GM18507 (cell line): ENCODE results near the gene SLC25A31.

Experiments used
- DNase-seq: peaks from one replicate; pipeline ENCODE4 v3.0.0; 2011; ENCODE audit warnings: low read depth; ENCODE audit not compliant: insufficient read length; ENCODE audit errors: extremely low spot score
- FAIRE-seq: peaks from 2 replicates; lab custom pipeline; 2011; peaks lifted over from hg19 to GRCh38; lab: Jason Lieb, UNC

Gene SLC25A31

DNA sequence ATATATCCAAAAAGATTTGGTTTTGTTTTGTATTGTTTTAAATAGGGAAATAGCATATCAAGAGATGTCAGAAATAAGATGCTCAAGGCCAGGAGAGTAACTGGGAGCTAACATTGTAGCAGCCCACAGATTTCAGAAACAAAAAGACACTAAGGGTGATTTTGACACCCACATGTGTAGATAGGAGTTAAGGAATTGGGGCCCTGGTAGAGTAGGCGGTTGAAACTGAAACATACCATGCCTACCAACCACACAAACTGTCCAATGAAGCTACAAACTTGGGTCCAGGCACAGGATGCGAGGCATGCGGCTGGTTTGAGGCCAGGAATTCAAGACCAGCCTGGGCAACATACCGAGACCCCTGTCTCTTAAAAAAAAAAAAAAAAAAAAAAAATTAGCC lies 45.6 kb downstream of the SLC25A31 start:
- DNase-seq (no peak), FAIRE-seq (peak; percentile 15)

DNA sequence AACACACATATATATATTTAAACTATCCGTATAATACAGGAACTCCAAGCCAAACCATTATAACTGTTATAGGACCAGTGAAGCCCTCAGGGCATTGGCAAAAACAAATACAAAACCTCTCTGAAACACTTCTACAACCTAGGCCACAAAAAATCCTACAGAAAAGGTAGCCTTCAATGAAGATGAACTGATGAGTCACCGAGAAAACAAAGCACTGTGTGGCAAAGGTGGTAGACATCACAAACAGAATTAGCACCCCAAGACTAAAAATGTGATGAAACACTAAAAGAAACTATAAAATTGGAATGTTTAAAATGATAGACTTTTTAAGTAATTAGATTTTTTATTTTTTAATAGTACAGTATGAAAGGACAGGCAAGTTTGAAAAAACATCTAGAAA lies 46.4 kb downstream of the SLC25A31 start:
- DNase-seq (no peak), FAIRE-seq (peak; percentile 67)

DNA sequence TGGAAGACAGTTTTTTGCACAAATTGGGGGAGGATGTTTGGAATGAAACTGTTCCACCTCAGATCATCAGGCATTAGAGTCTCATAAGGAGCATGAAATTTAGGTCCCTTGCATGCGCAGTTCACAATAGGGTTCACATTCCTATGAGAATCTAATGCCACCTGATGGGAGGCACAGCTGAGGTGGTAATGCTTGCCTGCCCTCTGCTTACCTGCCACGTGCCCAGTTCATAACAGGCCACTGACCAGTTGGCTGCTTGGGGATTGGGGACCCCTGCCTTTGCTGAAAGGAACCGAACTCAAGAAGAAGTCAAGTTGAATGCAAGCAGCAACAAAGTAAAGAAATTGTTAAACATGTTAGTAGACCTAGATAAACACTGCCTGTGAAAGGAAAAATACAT lies 47.3 kb downstream of the SLC25A31 start:
- DNase-seq: no peak
- FAIRE-seq: no peak

DNA sequence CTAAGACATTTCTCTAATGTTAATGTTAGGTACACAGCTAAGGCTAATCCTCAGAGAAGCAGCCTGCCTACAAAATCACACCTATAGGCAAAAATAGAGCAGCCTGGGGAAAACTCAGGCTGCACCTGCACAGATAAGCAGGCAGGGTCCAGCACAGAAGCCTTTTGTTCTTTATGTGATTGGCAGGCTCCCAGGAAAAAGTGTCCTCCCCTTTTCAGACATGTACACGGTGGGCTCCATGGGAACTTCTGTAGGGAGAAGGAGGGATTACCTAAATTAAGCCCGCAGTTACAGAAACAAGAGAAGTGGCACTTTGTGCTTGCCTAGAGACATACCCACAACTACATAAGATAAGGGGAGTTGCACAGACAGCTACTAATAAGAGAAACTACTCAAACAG lies 47.9 kb downstream of the SLC25A31 start:
- FAIRE-seq: peak; percentile 44
- DNase-seq: no peak

DNA sequence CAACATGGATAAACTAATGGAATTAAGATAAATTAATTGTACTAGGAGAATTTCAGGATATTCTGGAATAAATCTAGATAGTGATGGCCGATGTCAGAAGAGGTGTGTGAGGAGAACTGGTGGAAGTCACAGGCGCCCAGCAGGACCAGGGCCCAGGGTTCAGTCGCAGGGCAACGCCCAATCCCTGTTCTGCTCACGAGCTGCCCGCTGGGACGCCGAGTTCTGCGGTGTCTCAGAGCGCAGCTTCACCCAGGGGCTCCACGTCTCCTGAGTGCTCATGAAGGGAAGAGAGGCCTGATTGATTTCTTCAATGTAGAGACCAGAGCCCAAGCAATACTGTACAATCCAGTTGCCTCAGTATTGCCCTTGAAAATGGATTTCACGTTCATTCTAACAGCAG lies 50.4 kb downstream of the SLC25A31 start:
- DNase-seq (no peak), FAIRE-seq (no peak)

DNA sequence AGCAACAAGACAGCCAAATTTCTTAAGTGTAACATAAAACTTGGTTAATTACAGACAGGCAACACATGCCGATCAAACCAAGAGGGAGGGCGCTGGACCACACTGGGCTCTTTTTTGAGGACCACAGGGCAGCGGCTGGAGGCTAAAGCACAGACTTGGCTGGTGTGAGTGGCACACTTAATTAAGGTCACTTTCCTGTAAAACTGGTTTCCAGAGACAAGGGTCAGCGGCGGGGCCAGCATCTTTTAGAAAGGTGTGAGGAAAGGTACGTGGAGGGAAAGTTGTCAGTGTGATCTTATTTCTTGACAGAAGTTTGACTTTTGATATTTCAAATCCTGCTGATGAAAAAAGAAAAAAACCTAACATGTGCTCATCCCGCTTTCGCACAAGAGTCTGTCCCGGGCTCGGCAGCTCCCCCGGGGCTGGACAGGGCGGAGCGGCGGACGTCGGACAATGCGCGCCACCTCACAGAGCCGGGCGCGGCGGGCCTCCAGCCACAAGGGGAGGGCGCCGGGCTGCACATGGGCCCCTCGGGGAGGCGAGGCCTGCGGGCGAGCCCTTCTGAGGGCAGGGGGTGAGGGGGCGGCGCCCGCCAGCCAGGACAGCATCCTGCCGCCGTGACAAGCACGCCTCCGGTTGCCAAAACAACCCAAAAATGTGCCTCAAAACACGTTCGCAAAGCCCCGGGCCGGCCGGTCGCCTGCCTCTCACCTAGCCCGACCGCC lies 51.3 kb downstream of the SLC25A31 start:
- DNase-seq (no peak), FAIRE-seq (peak; percentile 48)

DNA sequence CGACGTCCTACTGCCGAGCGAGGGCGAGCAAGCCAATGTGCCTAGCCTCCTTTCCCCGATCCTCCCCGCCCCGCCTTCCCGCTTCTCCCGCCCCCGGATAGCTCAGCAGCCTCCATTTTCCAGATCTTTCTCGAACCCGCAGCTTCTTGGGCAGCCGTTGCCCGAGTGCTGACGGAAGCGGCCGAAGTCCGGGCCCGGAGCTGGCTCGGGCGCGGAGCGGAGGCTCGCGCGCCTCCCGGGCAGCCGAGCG lies 51.8 kb downstream of the SLC25A31 start:
- FAIRE-seq (peak; percentile 84), DNase-seq (peak; percentile 83)

DNA sequence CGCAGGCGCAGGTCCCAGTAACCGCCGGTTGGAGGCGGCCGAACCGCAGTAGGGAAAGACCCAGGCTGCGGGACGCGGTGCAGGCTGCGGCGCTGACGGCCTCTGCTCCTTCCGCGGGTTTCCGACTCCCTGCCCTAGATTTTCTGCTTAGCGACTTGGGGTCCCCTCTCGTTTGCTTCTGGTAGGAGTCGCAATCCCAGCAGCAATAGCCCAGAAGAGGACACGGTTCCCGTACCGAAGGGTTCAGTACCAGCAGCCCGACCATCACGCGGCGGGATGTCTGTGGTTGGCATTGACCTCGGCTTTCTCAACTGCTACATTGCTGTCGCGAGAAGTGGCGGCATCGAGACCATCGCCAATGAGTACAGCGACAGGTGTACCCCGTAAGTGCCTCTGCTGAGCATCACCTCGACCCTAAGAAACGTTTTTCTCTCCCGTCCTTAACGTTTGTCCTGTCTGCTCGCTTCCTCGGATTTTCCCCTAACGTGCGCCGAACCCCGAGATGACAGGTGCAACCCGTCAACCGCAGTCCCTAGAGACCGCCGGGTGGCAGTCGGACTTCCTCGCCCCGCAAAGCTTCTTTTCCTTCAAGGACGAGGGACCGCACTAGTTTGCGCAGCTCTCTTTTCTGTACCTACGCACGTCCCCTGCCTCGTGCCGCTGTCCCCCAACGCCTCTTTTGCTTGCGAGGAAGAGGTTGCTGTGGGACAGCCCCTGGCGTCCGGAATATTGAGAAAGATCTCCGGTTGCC lies 52.2 kb downstream of the SLC25A31 start, which contains the start of gene HSPA4L:
TSS of gene HSPA4L (plus strand) at position 48 of the 751 bp plus-strand sequence. CDS start at position 277, 229 bp downstream.
- DNase-seq: peak; percentile 26
- no peak for FAIRE-seq

DNA sequence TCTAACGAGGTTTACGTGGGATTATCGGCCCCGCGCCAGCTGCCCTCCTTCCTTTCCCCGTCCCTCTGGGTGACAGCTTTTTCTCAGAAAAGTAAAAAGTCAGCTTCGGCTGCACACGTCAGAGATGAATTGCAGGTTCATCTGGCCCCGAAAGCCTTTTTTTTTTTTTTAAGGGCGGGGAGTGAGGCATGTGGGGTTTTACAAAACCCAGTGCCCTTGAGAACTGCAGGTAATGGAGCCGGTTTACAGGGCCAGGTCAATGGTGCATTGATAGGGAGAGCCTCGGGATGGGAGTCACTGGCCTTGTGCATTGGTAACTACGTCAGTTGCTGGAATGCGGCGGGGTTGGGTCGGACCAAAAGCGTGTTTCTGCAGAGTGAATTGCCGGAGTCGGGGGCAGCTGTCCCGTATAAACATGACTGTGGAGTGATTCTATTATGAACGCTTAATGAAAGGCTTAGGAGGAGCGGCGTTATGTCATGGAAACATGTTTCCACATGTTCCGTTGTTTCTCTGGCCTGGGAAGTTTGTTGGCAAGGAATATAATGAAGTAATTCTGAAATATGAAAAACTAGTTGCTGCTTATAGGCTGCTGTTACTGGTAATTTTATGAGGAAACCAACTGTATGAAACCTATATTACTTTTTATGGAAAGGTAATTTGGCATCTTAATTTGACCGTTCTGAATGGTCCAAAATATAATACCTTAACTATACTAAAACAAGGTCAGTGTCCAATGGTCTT lies 53.0 kb downstream of the SLC25A31 start:
- DNase-seq (no peak), FAIRE-seq (no peak)

DNA sequence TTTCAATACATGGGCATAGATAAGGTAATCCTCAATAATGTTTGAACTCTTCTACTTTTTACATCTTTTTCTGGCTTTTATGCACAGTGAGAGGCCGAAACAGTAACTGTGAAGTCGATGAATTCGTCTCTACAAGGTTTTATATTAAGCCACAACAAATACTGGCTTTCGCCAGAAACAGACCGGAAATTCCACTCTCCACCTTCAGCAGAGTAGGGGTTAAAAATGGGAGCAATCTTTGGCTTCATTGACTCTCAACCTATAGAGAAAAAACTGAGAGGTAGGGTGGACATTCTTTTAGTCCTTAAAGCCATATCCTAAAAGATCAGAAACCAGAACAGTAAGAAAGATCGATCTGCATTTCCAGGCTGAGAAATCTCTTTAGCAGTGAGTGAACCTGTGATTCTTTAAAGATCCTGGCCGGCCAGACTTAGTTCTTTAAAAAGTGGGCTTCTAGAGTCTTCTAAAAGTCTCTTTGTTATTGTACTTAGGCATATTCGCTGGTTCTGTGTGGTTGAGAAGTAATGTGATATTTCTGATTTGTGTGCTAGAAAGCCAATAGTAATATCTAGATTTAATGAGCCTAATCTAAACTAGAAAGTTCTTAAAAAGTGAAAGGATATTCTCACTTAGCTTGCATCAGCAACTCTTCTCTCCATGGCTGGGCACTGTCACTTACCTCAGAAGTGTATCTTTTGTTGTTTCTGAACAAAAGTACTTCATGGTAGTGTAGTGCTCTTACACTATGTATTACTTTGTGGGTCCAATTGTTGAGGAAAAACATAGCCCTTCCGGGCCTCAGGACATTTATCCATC lies 54.0 kb downstream of the SLC25A31 start:
- FAIRE-seq: peak; percentile 76

DNA sequence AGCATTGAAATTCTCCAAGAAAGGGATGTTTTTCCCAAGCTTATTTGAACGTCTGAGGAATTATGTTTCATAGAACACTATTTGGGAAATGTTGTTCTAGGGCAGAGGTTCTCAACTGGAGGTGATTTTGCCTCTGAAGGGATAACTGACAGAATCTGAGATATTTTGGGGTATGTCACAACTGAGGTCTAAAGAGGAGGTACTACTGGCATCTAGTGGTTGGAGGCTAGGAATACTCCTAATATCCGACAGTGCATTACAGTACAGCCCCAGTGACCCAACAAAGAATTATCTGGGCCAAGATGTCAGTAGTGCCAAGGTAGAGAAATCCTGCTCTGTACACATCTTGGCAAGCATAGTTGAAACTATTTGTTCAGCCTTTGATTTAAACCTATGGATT lies 58.3 kb downstream of the SLC25A31 start:
- DNase-seq: no peak

More for the DNA sequence above, 54.0 kb downstream of the SLC25A31 start:
- DNase-seq: no peak

DNA sequence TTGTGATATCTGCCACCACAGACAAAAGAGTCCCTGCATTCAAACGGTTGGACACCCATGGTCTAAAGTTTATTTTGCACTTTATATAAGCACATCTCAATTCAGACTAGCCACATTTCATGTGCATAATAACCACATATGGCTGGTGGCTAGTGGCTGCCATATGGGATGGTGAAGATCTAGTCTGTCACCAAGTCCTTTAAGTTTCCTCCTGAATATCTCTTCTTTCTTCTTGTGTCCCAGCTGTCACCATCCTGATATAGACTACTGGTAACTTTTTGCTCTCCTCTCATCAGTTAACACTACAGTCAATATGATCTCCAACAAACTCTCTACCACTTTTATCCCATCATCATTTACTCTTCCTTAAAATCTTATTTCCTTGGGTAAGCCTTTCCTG lies 61.2 kb downstream of the SLC25A31 start:
- FAIRE-seq (no peak), DNase-seq (no peak)

More for the DNA sequence above, 58.3 kb downstream of the SLC25A31 start:
- peak; percentile 71 for FAIRE-seq

DNA sequence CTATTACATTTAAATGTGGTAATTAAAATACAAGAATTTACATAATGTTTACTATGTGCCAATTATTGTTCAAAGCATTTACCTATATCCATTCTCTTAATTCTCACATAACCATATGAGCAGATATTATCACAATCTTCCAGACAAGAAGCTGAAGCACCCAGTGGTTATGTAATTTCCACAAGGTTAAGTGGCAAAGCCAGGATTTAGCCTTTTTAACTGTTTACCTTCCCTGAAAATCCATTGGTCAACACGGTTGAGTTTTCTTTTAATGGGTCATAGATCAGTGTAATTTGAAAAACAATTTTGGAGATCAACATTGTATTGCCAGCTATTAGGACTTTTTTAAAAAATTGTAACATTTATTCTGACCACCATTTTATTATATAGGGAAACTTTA lies 63.3 kb downstream of the SLC25A31 start:
- FAIRE-seq (no peak), DNase-seq (no peak)

DNA sequence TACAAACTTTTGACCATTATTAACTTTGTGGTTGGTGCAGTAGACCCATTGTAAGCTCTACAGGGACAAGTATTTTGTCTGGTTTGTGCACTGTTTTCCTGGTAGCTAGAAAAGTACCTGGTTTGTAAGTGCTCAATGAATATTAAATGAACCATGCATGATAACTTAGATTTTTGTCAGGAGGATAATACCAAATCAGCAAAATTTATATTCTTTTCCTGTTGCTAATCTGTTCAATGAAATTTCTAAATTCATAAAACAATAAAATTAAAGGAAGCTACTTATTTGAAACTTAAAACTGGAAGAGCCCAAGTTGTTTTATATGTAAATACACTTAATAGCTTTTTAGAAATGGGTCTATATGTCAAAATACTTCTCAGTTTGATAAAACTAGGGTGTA lies 69.5 kb downstream of the SLC25A31 start:
- no peak for DNase-seq
- FAIRE-seq: no peak

DNA sequence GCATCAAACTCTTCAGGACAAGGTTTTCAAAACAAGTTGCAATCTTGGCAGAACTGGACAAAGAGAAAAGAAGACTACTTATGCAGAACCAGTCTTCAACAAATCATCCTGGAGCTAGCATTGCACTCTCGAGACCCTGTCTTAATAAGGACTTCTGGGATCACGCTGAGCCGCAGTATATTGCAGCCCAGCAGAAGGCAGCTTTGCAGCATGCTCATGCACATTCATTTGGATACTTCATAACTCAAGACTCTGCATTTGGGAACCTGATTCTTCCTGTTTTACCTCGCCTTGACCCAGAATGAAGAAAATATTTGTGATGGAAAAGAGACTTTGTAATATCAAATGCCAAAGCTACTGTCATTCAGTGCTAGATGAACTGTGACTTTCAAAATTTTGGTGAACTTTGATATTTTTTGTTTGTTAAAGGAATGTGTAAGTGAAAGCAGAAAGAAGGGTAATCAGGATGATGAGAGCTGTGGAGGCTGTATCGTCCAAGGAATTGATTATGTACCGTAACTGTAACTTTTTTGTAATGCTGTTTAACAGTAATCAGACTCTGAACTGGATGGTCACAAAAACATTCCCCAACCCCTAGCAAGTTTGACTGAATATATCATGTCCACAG lies 79.1 kb downstream of the SLC25A31 start:
- DNase-seq: no peak
- peak; percentile 42 for FAIRE-seq

DNA sequence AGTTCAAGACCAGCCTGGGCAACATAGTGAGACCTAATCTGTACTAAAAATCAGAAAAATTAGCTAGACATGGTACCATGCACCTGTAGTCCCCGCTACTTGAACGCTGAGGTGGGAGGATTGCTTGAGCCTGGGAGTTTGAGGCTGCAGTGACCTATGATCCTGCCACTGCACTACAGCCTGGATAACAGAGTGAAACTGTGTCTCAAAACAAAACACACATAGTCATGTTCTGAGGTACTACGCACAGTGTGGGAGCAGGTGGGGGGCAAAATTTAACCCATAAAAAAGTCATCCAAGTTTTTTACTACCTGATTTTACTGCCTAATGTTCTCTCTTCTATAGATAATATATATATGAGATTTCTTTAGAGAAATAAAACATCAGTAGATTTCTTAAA lies 80.4 kb downstream of the SLC25A31 start:
- FAIRE-seq (no peak), DNase-seq (no peak)

DNA sequence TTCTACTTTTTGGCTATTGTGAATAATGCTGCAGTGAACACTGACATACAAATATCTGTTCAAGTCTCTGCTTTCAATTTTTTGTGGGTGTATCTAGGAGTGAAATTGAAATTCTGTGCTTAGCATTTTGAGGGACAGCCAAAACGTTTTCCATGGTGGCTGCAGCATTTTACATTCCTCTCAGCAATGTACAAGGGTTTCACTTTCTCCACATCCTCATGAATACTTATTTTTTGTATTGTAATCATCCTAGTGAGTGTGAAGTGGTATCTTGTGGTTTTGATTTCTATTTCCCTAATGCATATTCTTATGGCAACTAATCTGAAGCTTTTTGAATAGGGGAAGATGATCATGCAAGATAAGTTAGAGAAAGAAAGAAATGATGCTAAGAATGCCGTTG lies 92.2 kb downstream of the SLC25A31 start:
- FAIRE-seq: no peak
- DNase-seq: no peak
